Measurements from ENCODE around the gene SEZ6L2. TPM values are rescaled to one million over a fixed set of nuclear protein-coding genes. Genes with fewer than 3 reads are reported as not detected.

The SEZ6L2 gene
- total RNA-seq, 4 donors from 2014 or later, result 0.20 to 1.7 (median 0.56) TPM

GRCh38 chr16:29845656-29846055 lies 53.7 kb downstream of the SEZ6L2 start:
- no peaks in the 10 kb centered on the region for H3K9me3 ChIP-seq
- H3K27me3 ChIP-seq, result no peaks in the 10 kb centered on the region
- DNase-seq, result no peak
- no peak for ATAC-seq
- peaks cover 0 to 63% of the 10 kb centered on the region in 2 donors for H3K36me3 ChIP-seq
- TF ChIP-seq CTCF (IDR thresholded peaks at IDR 0.05 in 4 of 5, conservative IDR thresholded peaks at IDR 0.05 in 1 of 5) (no peak), POLR2A (IDR thresholded peaks at IDR 0.05) (no peak)
- intact Hi-C loops (cut with DNase I; ENCODE audit: low total_unique reads) (no loop called here), in situ Hi-C loops (cut with MboI; ENCODE audit: low sequenced_read_pairs in 4 of 4) (loop anchor here in 3 of 4 donors (5.0 to 10.0 kb wide), 2 partner anchors 143 to 151 kb away; no protein-coding TSS in a partner anchor)
- no peak overlapping the region for H3K4me3 ChIP-seq
- no peaks in the 10 kb centered on the region for H3K4me1 ChIP-seq
- H3K27ac ChIP-seq, result no peak overlapping the region

GRCh38 chr16:29844575-29845331 lies 54.6 kb downstream of the SEZ6L2 start:
- intact Hi-C loops (cut with DNase I; ENCODE audit: low total_unique reads), result no loop called here
- no peak for DNase-seq
- TF ChIP-seq POLR2A (IDR thresholded peaks at IDR 0.05) (no peak), CTCF (IDR thresholded peaks at IDR 0.05 in 4 of 5, conservative IDR thresholded peaks at IDR 0.05 in 1 of 5) (no peak)
- no peaks in the 10 kb centered on the region for H3K27me3 ChIP-seq
- no peak for ATAC-seq
- peaks cover 0 to 70% of the 10 kb centered on the region in 2 donors for H3K36me3 ChIP-seq
- H3K4me1 ChIP-seq, result no peaks in the 10 kb centered on the region
- in situ Hi-C loops (cut with MboI; ENCODE audit: low sequenced_read_pairs in 4 of 4), result loop anchor here in 3 of 4 donors (5.0 to 10.0 kb wide), 2 partner anchors 142 to 150 kb away; no protein-coding TSS in a partner anchor
- no peaks in the 10 kb centered on the region for H3K9me3 ChIP-seq
- H3K4me3 ChIP-seq, result no peak overlapping the region
- no peak overlapping the region for H3K27ac ChIP-seq

- intact Hi-C loops (cut with DNase I; ENCODE audit: low total_unique reads), result no loop called here
- TF ChIP-seq CTCF (IDR thresholded peaks at IDR 0.05 in 4 of 5, conservative IDR thresholded peaks at IDR 0.05 in 1 of 5), result no peak
- no peak for TF ChIP-seq POLR2A (IDR thresholded peaks at IDR 0.05)
- no peaks in the 10 kb centered on the region for H3K4me1 ChIP-seq
- ATAC-seq (no peak), DNase-seq (no peak)
- H3K4me3 ChIP-seq, result no peak overlapping the region
- in situ Hi-C loops (cut with MboI; ENCODE audit: low sequenced_read_pairs in 4 of 4), result loop anchor here in 2 of 4 donors (10.0 kb wide), 1 partner anchor 149 kb away; no protein-coding TSS in a partner anchor
- H3K9me3 ChIP-seq, result no peaks in the 10 kb centered on the region
- H3K27me3 ChIP-seq, result no peaks in the 10 kb centered on the region
- no peak overlapping the region for H3K27ac ChIP-seq
- peaks cover 0 to 70% of the 10 kb centered on the region in 2 donors for H3K36me3 ChIP-seq
These were observed 55.4 kb downstream of the SEZ6L2 start for GRCh38 chr16:29843931-29844330.

GRCh38 chr16:29842732-29843346 lies 56.5 kb downstream of the SEZ6L2 start:
- in situ Hi-C loops (cut with MboI; ENCODE audit: low sequenced_read_pairs in 4 of 4), result loop anchor here in 2 of 4 donors (10.0 kb wide), 1 partner anchor 148 kb away; no protein-coding TSS in a partner anchor
- DNase-seq (no peak), ATAC-seq (no peak)
- intact Hi-C loops (cut with DNase I; ENCODE audit: low total_unique reads), result no loop called here
- Histone ChIP-seq H3K9me3 (no peaks in the 10 kb centered on the region), H3K4me3 (no peak overlapping the region), H3K4me1 (no peaks in the 10 kb centered on the region), H3K36me3 (peaks cover 0 to 78% of the 10 kb centered on the region in 2 donors), H3K27me3 (no peaks in the 10 kb centered on the region), H3K27ac (no peak overlapping the region)
- TF ChIP-seq POLR2A (IDR thresholded peaks at IDR 0.05) (no peak), CTCF (IDR thresholded peaks at IDR 0.05 in 4 of 5, conservative IDR thresholded peaks at IDR 0.05 in 1 of 5) (no peak)

Measured in gastrocnemius medialis (tissue), 4 donors.